ENCODE data around the gene RAB11B. TPM values are rescaled to one million over a fixed set of nuclear protein-coding genes. Genes with fewer than 3 reads are reported as not detected.

RAB11B gene
- total RNA-seq, 4 donors from 2014 or later: 48.6 to 159 (median 56.1) TPM

DNA sequence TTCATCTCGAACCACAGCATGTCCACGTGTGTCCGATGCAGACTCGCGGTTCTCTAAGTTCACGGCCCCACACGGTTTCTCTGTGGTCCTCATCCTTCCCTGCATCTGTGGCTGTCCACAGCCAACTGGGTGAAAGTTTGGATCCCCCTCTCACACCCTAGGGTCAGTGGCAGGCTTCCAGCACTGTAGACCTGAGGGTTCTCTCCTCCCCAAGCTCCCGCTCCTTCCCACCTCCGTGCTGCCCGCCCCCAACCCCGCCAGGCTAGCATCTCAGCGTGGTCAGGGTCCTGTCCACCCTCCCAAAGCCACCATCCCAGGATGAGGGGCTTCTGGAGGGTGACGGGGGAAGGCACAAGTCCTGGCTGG lies 23.2 kb upstream of the RAB11B start:
- H3K27me3 ChIP-seq: peaks cover 29% of the 10 kb centered on the region
- no peaks in the 10 kb centered on the region for H3K9me3 ChIP-seq
- H3K4me3 ChIP-seq: peak overlapping the region in 2 of 4 donors; percentile 3 to 11
- intact Hi-C loops (cut with DNase I; ENCODE audit: low total_unique reads): loop anchor here (10.0 kb wide), 1 partner anchor 78 kb away; the partner anchor contains the start of gene HNRNPM
- H3K36me3 ChIP-seq: no peaks in the 10 kb centered on the region
- peak; percentile 30 for DNase-seq
- in situ Hi-C loops (cut with MboI; ENCODE audit: low pct_ligation_motif_present in 1 of 4, low pct_unique_long_range_greater_than_20kb in 1 of 4, low sequenced_read_pairs in 3 of 4): no loop called here
- peak overlapping the region; percentile 63 to 94 (median 72) for H3K27ac ChIP-seq
- WGBS, 2 donors (ENCODE audit: low coverage in 1 of 2): 49 to 90% methylated on average over 2 to 13 of the region's 13 CpGs
- no peak for TF ChIP-seq EP300 (IDR thresholded peaks at IDR 0.05; ENCODE audit: low read depth)
- no peak for TF ChIP-seq POLR2A (IDR thresholded peaks at IDR 0.05)
- TF ChIP-seq, protein P1, sequence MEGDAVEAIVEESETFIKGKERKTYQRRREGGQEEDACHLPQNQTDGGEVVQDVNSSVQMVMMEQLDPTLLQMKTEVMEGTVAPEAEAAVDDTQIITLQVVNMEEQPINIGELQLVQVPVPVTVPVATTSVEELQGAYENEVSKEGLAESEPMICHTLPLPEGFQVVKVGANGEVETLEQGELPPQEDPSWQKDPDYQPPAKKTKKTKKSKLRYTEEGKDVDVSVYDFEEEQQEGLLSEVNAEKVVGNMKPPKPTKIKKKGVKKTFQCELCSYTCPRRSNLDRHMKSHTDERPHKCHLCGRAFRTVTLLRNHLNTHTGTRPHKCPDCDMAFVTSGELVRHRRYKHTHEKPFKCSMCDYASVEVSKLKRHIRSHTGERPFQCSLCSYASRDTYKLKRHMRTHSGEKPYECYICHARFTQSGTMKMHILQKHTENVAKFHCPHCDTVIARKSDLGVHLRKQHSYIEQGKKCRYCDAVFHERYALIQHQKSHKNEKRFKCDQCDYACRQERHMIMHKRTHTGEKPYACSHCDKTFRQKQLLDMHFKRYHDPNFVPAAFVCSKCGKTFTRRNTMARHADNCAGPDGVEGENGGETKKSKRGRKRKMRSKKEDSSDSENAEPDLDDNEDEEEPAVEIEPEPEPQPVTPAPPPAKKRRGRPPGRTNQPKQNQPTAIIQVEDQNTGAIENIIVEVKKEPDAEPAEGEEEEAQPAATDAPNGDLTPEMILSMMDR (IDR thresholded peaks at IDR 0.05): no peak
- TF ChIP-seq POLR2AphosphoS5 (IDR thresholded peaks at IDR 0.05): no peak
- H3K4me1 ChIP-seq: peaks cover 26 to 68% (median 51%) of the 10 kb centered on the region in 4 donors

DNA sequence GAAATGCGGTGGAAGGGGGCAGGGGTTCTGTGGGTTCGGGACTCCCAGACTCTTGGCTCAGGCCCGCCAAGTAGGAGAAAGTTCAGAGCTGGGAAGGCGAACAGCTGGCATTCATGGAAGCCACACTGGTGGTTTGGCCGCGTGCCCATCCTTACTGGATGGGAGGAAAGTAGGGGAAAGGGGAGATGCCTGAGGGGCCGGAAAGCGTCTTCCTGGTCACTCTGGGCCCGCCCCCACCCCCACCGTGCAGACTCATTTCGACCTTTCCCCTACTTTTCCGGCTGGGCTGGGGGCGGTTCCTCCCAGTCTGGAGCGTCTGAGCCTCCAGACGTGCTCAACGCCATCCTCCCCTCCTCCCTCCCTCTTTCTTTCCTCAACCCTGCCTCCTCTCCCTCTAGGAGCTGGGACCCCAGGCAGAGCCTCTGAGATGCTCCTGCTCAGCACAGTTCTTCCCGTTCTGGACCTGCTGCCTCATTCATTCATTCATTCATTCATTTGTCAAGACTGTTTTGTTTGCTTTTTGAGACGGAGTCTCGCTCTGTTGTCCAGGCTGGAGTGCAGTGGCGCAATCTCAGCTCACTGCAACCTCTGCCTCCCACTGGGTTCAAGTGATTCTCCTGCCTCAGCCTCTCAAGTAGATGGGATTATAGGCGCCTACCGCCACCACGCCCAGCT lies 22.7 kb upstream of the RAB11B start:
- Histone ChIP-seq H3K27me3 (peaks cover 29% of the 10 kb centered on the region), H3K4me1 (peaks cover 22 to 62% (median 46%) of the 10 kb centered on the region in 4 donors), H3K9me3 (no peaks in the 10 kb centered on the region), H3K4me3 (peak overlapping the region in 2 of 4 donors; percentile 3 to 11), H3K36me3 (no peaks in the 10 kb centered on the region), H3K27ac (peak overlapping the region; percentile 63 to 94 (median 72))
- intact Hi-C loops (cut with DNase I; ENCODE audit: low total_unique reads) (loop anchor here (10.0 kb wide), 1 partner anchor 77 kb away; the partner anchor contains the start of gene HNRNPM), in situ Hi-C loops (cut with MboI; ENCODE audit: low pct_ligation_motif_present in 1 of 4, low pct_unique_long_range_greater_than_20kb in 1 of 4, low sequenced_read_pairs in 3 of 4) (no loop called here)
- 19 to 44% methylated on average over 10 to 21 of the region's 23 CpGs for WGBS, 2 donors (ENCODE audit: low coverage in 1 of 2)
- DNase-seq: peak; percentile 87
- peak; percentile 17 for TF ChIP-seq EP300 (IDR thresholded peaks at IDR 0.05; ENCODE audit: low read depth)
- TF ChIP-seq POLR2AphosphoS5 (IDR thresholded peaks at IDR 0.05): peak; percentile 54 to 74 (median 64)
- TF ChIP-seq, protein P1 (IDR thresholded peaks at IDR 0.05): no peak
- TF ChIP-seq POLR2A (IDR thresholded peaks at IDR 0.05): no peak

DNA sequence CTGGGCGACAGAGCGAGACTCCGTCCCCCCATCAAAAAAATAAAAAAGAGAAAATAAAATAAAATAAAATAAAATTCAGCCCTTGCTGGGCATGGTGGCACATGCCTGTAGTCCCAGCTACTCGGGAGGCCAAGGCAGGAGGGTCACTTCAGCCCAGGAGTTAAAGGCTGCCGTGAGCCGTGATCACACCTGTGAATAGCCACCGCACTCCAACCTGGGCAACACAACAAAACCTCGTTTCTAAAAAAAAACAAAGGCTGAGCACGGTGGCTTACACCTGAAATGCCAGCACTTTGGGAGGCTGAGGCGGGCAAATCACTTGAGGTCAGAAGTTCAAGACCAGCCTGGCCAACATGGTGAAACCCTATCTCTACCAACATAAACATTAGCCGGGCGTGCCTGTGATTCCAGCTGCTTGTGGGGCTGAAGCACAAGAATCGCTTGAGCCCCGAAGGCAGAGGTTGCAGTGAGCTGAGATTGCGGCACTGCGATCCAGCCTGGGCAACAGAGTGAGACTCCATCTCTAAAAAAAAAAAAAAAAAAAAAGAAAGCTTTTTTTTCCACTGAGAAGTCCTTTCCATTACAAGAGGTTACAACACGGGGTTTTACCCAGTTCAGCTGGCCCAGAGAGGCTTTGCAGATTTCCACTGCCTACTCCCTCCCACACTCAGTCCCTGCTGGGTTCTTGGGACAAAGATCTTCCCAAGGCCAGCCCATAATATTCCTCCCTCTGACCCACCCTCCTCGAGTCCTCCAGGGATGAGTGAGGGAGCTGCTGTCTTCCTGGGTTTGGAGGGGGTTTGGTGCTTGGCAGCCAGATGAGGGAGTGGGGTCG lies 19.8 kb upstream of the RAB11B start:
- Histone ChIP-seq H3K4me3 (no peak overlapping the region), H3K27ac (peak overlapping the region in 1 of 4 donors; percentile 21), H3K9me3 (no peaks in the 10 kb centered on the region), H3K36me3 (no peaks in the 10 kb centered on the region), H3K27me3 (peaks cover 2% of the 10 kb centered on the region), H3K4me1 (peaks cover 17 to 33% (median 31%) of the 10 kb centered on the region in 4 donors)
- WGBS, 2 donors (ENCODE audit: low coverage in 1 of 2): 73 to 74% methylated on average over 9 to 18 of the region's 19 CpGs
- intact Hi-C loops (cut with DNase I; ENCODE audit: low total_unique reads): no loop called here
- DNase-seq: no peak
- in situ Hi-C loops (cut with MboI; ENCODE audit: low pct_ligation_motif_present in 1 of 4, low pct_unique_long_range_greater_than_20kb in 1 of 4, low sequenced_read_pairs in 3 of 4): no loop called here
- TF ChIP-seq POLR2AphosphoS5 (IDR thresholded peaks at IDR 0.05) (no peak), EP300 (IDR thresholded peaks at IDR 0.05; ENCODE audit: low read depth) (no peak), POLR2A (IDR thresholded peaks at IDR 0.05) (no peak)
- TF ChIP-seq, protein P1 (IDR thresholded peaks at IDR 0.05): no peak

All from transverse colon (tissue), 4 donors.